HepG2 (cell line): ENCODE measurements around the gene ZNF17. TPM values are rescaled to one million over a fixed set of nuclear protein-coding genes. Genes with fewer than 3 reads are reported as not detected.

Experiments
- ATAC-seq: fragments of 200-7000 bp; cut with Tn5 transposase; 3 replicates; pipeline ENCODE4 v1.9.1; 2020; ENCODE audit warnings: mild to moderate bottlenecking, moderate library complexity
- BruUV-seq: library from RNA; stranded (reverse); fragments of 400-500 nt; replicated peaks from 2 replicates; lab custom pipeline; 2021; lab: Mats Ljungman, UMichigan
- CTCF ChIA-PET: fragments of 300-600 bp; formaldehyde crosslinking; extraction: SDS; loops from one replicate; lab custom pipeline; 2021; ENCODE audit warnings: low total read pairs, inconsistent platforms, low intra/inter-chr PET ratio; lab: Yijun Ruan, JAX
- POLR2A ChIA-PET: fragments of 350-600 bp; sonication (Branson Sonifier 250); formaldehyde crosslinking; loops from one replicate; lab custom pipeline; 2020; ENCODE audit warnings: antibody characterized with exemption, inconsistent platforms; lab: Yijun Ruan, JAX
- DNase-seq: peaks from one replicate; pipeline ENCODE4 v3.0.0-alpha.2; 2015; ENCODE audit warnings: low spot score
- FAIRE-seq: peaks from 3 replicates; lab custom pipeline; 2011; peaks lifted over from hg19 to GRCh38; lab: Jason Lieb, UNC
- H2AFZ ChIP-seq: one replicate; pipeline ENCODE4 v1.6.1; 2011; ENCODE audit warnings: low read length, inconsistent platforms
- H3K27ac ChIP-seq: fragments of 300-600 bp; 3 replicates; pipeline ENCODE4 v1.8.0; 2011; ENCODE audit warnings: mixed run types, mild to moderate bottlenecking, mixed read lengths, low read length, inconsistent platforms; ENCODE audit not compliant: insufficient read depth; ENCODE audit errors: extremely low read length
- H3K27me3 ChIP-seq, 2 experiments: fragments of 200-600 bp in 1 of 2; 2 replicates in 1 of 2; 3 replicates in 1 of 2; pipeline versions ENCODE4 v1.6.0 to v1.8.0; 2011; ENCODE audit warnings: low read length in 2 of 2, mild to moderate bottlenecking in 2 of 2, moderate library complexity in 2 of 2, inconsistent platforms in 1 of 2; ENCODE audit not compliant: insufficient read depth in 2 of 2, control insufficient read depth in 1 of 2
- H3K36me3 ChIP-seq, 2 experiments: fragments of 200-600 bp in 1 of 2; replicated peaks in 1 of 2; 2 replicates in 1 of 2; 3 replicates in 1 of 2; pipeline versions ENCODE4 v1.5.1 to v1.8.0; 2011; ENCODE audit warnings: low read length in 2 of 2, inconsistent platforms in 1 of 2; ENCODE audit not compliant: insufficient read depth in 2 of 2, control insufficient read depth in 1 of 2
- H3K4me1 ChIP-seq: 2 replicates; pipeline ENCODE4 v1.5.1; 2012; ENCODE audit warnings: low read length, inconsistent platforms; ENCODE audit not compliant: insufficient read depth
- H3K4me2 ChIP-seq: 2 replicates; pipeline ENCODE4 v1.6.0; 2011; ENCODE audit warnings: low read depth, low read length, inconsistent platforms
- H3K4me3 ChIP-seq, 3 experiments: fragments of 200-600 bp in 1 of 3; sonication (generic), shearing (Covaris generic) in 1 of 3; replicated peaks in 1 of 3; 2 replicates each; pipeline ENCODE4 v1.5.1; 2011 to 2016; ENCODE audit warnings: low read length in 3 of 3, inconsistent platforms in 2 of 3, low read depth in 2 of 3, mild to moderate bottlenecking in 2 of 3, control low read depth in 1 of 3, mixed read lengths in 1 of 3; ENCODE audit not compliant: insufficient read depth in 1 of 3
- H3K79me2 ChIP-seq: one replicate; pipeline ENCODE4 v1.6.1; 2011; ENCODE audit warnings: low read length, inconsistent platforms; ENCODE audit not compliant: insufficient read depth
- H3K9ac ChIP-seq: 2 replicates; pipeline ENCODE4 v1.6.0; 2011; ENCODE audit warnings: mild to moderate bottlenecking, low read depth, low read length, inconsistent platforms; ENCODE audit not compliant: insufficient read depth
- H3K9me3 ChIP-seq: 2 replicates; pipeline ENCODE4 v1.5.1; 2012; ENCODE audit warnings: mild to moderate bottlenecking, low read length
- H4K20me1 ChIP-seq: 2 replicates; pipeline ENCODE4 v1.6.0; 2011; ENCODE audit warnings: inconsistent platforms, mild to moderate bottlenecking, low read length, moderate library complexity; ENCODE audit not compliant: insufficient read depth
- AHR ChIP-seq: IDR thresholded peaks from 2 replicates; pipeline ENCODE4 v1.6.1; 2018; ENCODE audit warnings: missing genetic modification reagents, missing compliant biosample characterization
- ARHGAP35 ChIP-seq: sonication (generic); formaldehyde crosslinking; IDR thresholded peaks from 2 replicates; pipeline ENCODE4 v1.9.0; 2022; ENCODE audit warnings: mild to moderate bottlenecking, inconsistent platforms, moderate library complexity, missing genetic modification reagents, borderline replicate concordance
- HCFC1 ChIP-seq: fragments of 150-350 bp; IDR thresholded peaks from 2 replicates; pipeline ENCODE4 v1.6.1; 2014; ENCODE audit warnings: low read depth, low read length
- JUND ChIP-seq: sonication (generic); formaldehyde crosslinking; IDR thresholded peaks from 2 replicates; pipeline ENCODE4 v1.8.0; 2022; ENCODE audit warnings: mild to moderate bottlenecking, missing genetic modification reagents
- KMT2B ChIP-seq: IDR thresholded peaks from 2 replicates; pipeline ENCODE4 v1.6.1; 2016; ENCODE audit warnings: missing genetic modification reagents, missing compliant biosample characterization
- MTF1 ChIP-seq: sonication (generic); formaldehyde crosslinking; IDR thresholded peaks from 2 replicates; pipeline ENCODE4 v1.5.0; 2020; ENCODE audit warnings: missing genetic modification reagents
- NFIC ChIP-seq: IDR thresholded peaks from 2 replicates; pipeline ENCODE4 v1.6.1; 2012; ENCODE audit warnings: mild to moderate bottlenecking, low read length, inconsistent platforms
- PCBP2 ChIP-seq: fragments of 200-400 bp; formaldehyde crosslinking; optimal IDR thresholded peaks from 2 replicates; pipeline ENCODE3; 2018; ENCODE audit warnings: low read length, low read depth; ENCODE audit not compliant: poor library complexity, severe bottlenecking
- RBFOX2 ChIP-seq: fragments of 200-400 bp; formaldehyde crosslinking; IDR thresholded peaks from 2 replicates; pipeline ENCODE4 v1.6.1; 2017; ENCODE audit warnings: low read depth, mild to moderate bottlenecking, low read length
- ZNF121 ChIP-seq: sonication (generic); formaldehyde crosslinking; IDR thresholded peaks from 2 replicates; pipeline ENCODE4 v1.5.0; 2020; ENCODE audit warnings: mild to moderate bottlenecking, missing genetic modification reagents
- ZNF598 ChIP-seq: sonication (generic); formaldehyde crosslinking; IDR thresholded peaks from 2 replicates; pipeline ENCODE4 v1.5.1; 2020; ENCODE audit warnings: mild to moderate bottlenecking, missing genetic modification reagents, borderline replicate concordance
- WGBS: methylation state at CpG from one replicate; pipeline ENCODE4 v1.1.6; 2017; ENCODE audit warnings: low lambda C conversion rate; 5-methylcytosine and 5-hydroxymethylcytosine counted together
- in situ Hi-C: cut with HindIII; loops from 2 replicates; pipeline ENCODE4 v1.10.0; 2017; ENCODE audit warnings: low pct_unique_long_range_greater_than_20kb; ENCODE audit not compliant: extremely low pct_ligation_motif_present
- intact Hi-C: fragments of 100-400 bp; cut with micrococcal nuclease; formaldehyde crosslinking; loops from one replicate; pipeline ENCODE4 v1.10.0; 2022; ENCODE audit not compliant: unreplicated experiment
- polyA plus RNA-seq, 8 experiments: library from polyadenylated mRNA; depleted of rRNA in 3 of 8; stranded (reverse) in 7 of 8; unstranded in 1 of 8; fragments of >200 nt; fragmentation: Illumina TruSeq in 4 of 8; extraction: Trizol in 4 of 8; gene quantifications; 2 replicates each; pipeline versions ENCODE4 v1.2.1 to v1.2.3, GENCODE V29; 2011 to 2016; ENCODE audit warnings: low read depth in 4 of 8, missing spikeins in 1 of 8, mixed read lengths in 1 of 8; ENCODE audit not compliant: insufficient read depth in 1 of 8
- total RNA-seq, 5 experiments: library from RNA; depleted of rRNA; stranded (reverse); fragments of >200 nt; fragmentation: Illumina TruSeq; extraction: Trizol; gene quantifications; 2 replicates each; pipeline ENCODE4 v1.2.3, GENCODE V29; 2016; ENCODE audit warnings: low read depth in 1 of 5
- TF ChIP-seq, protein P1 (sequence below): sonication (generic); formaldehyde crosslinking; conservative IDR thresholded peaks from 2 replicates; pipeline ENCODE4 v1.4.0; 2020; ENCODE audit warnings: missing genetic modification reagents
- TF ChIP-seq, protein P2 (sequence below): sonication (generic); formaldehyde crosslinking; IDR thresholded peaks from 2 replicates; pipeline ENCODE4; 2020; ENCODE audit warnings: missing genetic modification reagents, mild to moderate bottlenecking, borderline replicate concordance

Gene ZNF17
- total and polyA plus RNA-seq, 2 of the 13 experiments (the other 11 are each of a cell fraction or from before 2014, with no cell fraction given): 3.7 to 10.1 TPM

DNA sequence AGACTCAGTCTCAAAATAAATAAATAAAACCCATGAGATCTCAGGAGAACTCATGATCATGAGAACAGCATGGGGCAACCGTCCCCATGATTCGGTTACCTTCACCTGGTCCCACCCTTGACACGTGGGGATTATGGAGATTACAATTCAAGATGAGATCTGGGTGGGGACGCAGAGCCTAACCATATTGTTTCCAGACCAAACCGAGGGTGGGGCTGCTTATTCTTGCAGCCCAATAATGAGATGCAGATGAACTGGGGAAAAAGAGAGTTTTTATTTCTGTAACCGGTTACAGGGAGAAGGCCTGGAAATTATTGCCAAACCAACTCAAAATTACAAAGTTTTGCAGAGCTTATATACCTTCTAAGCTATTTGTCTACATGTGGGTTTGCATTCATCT lies 34.8 kb upstream of the ZNF17 start (continued):
- no peak for TF ChIP-seq ZNF121 (CRISPR knock-in tag)
- no peak for TF ChIP-seq MTF1 (CRISPR knock-in tag)
- TF ChIP-seq HCFC1: no peak
- TF ChIP-seq, protein P1, sequence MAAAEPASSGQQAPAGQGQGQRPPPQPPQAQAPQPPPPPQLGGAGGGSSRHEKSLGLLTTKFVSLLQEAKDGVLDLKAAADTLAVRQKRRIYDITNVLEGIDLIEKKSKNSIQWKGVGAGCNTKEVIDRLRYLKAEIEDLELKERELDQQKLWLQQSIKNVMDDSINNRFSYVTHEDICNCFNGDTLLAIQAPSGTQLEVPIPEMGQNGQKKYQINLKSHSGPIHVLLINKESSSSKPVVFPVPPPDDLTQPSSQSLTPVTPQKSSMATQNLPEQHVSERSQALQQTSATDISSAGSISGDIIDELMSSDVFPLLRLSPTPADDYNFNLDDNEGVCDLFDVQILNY: no peak
- no peak for TF ChIP-seq KMT2B

DNA sequence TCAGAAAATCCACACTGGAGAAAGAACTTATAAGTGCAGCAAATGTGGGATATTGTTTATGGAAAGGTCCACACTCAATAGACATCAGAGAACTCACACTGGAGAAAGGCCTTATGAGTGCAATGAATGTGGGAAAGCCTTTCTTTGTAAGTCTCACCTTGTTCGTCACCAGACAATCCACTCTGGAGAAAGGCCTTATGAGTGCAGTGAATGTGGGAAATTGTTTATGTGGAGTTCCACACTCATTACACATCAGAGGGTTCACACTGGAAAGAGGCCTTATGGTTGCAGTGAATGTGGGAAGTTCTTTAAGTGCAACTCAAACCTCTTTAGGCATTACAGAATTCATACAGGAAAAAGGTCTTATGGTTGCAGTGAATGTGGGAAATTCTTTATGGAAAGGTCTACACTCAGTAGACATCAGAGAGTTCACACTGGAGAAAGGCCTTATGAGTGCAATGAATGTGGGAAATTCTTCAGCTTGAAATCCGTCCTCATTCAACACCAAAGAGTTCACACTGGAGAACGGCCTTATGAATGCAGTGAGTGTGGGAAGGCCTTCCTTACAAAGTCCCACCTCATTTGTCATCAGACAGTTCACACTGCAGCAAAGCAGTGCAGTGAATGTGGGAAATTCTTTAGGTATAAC lies 33.3 kb upstream of the ZNF17 start:
- DNase-seq: no peak

More for the DNA sequence above, 33.3 kb upstream of the ZNF17 start:
- TF ChIP-seq, protein P2, sequence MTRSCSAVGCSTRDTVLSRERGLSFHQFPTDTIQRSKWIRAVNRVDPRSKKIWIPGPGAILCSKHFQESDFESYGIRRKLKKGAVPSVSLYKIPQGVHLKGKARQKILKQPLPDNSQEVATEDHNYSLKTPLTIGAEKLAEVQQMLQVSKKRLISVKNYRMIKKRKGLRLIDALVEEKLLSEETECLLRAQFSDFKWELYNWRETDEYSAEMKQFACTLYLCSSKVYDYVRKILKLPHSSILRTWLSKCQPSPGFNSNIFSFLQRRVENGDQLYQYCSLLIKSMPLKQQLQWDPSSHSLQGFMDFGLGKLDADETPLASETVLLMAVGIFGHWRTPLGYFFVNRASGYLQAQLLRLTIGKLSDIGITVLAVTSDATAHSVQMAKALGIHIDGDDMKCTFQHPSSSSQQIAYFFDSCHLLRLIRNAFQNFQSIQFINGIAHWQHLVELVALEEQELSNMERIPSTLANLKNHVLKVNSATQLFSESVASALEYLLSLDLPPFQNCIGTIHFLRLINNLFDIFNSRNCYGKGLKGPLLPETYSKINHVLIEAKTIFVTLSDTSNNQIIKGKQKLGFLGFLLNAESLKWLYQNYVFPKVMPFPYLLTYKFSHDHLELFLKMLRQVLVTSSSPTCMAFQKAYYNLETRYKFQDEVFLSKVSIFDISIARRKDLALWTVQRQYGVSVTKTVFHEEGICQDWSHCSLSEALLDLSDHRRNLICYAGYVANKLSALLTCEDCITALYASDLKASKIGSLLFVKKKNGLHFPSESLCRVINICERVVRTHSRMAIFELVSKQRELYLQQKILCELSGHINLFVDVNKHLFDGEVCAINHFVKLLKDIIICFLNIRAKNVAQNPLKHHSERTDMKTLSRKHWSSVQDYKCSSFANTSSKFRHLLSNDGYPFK (CRISPR knock-in tag): no peak
- TF ChIP-seq ZNF598 (CRISPR knock-in tag) (no peak), RBFOX2 (no peak), JUND (no peak), ARHGAP35 (CRISPR knock-in tag) (no peak), PCBP2 (no peak), AHR (CRISPR knock-in tag) (no peak), NFIC (no peak)
- TF ChIP-seq, all 625 proteins: peak for 0
- Histone ChIP-seq H3K27ac (no peak overlapping the region), H3K4me2 (no peak overlapping the region), H3K9ac (no peak overlapping the region), H3K9me3 (peaks cover 7% of the 10 kb centered on the region; the same call in 1 of the 2 replicates), H3K4me1 (no peaks in the 10 kb centered on the region), H3K4me3 (no peak overlapping the region), H4K20me1 (no peaks in the 10 kb centered on the region), H3K36me3 (peaks cover 2 to 11% of the 10 kb centered on the region in 2 experiments; a peak in 2 of 5 replicates), H3K27me3 (no peaks in the 10 kb centered on the region), H2AFZ (no peak overlapping the region), H3K79me2 (no peaks in the 10 kb centered on the region)
- CTCF ChIA-PET: no interaction called here
- in situ Hi-C loops (no loop called here), intact Hi-C loops (no loop called here)
- ATAC-seq (no peak), FAIRE-seq (no peak)
- 93% methylated on average over 3 of the region's 3 CpGs for WGBS
- POLR2A ChIA-PET: no interaction called here
- BruUV-seq: no TSS peak
